Left cardiac atrium (tissue), 4 donors: ENCODE results near the gene SULT1C4. TPM values are rescaled to one million over a fixed set of nuclear protein-coding genes. Genes with fewer than 3 reads are reported as not detected.

ENCODE experiments used
- ATAC-seq, 2 donors: fragments of 200-7000 bp; cut with Tn5 transposase; one replicate each; pipeline ENCODE4 v1.9.1; 2020; ENCODE audit warnings: mild to moderate bottlenecking in 2 of 2, moderate library complexity in 2 of 2
- DNase-seq: peaks from one replicate; pipeline ENCODE4 v3.0.0-alpha.2; 2020
- intact Hi-C, 2 donors: fragments of 100-400 bp; cut with DNase I; formaldehyde crosslinking; loops; one replicate each; pipeline versions ENCODE4 v1.14.1 to v1.15.1; 2022 to 2023
- total RNA-seq, 2 donors: library from RNA; stranded (reverse); fragmentation: NEBNext Ultra II Directional; extraction: Animal tissue kit (Norgen Biotek cat#: 25700); gene quantifications; one replicate each; pipeline ENCODE4 v1.2.1, GENCODE V29; 2021
- donor health status: DM: no; HTN: yes; CAD: no.
- donor health status: DM: no; HTN: yes; CAD: no; lungs with severe emphysema.
- donor health status: DM: yes; HTN: yes; CAD: no.
- donor health status: Dilated cardiomyopathy.

The SULT1C4 gene
- total RNA-seq, 2 donors from 2014 or later, result 4.5 to 9.6 TPM

DNA sequence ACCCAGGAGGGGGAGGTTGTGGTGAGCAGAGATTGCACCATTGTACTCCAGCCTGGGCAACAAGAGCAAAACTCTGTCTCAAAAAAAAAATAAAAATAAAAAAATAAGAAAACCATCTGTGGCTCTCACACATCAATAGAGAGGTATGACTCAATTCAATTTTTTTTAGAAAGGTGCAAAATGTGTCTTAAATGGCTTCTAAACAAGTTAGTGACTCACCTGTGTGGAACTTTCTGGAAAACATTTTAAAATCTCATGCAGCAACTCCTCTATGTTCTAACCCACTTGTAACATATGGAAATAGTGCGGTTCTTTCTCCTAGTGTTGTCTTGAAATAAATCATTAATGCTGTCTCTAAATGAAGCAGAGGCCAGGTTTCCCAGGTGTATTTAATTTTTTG is 10.7 kb upstream of the SULT1C4 start:
- intact Hi-C loops, result no loop called here
- no peak for ATAC-seq
- DNase-seq, result no peak

DNA sequence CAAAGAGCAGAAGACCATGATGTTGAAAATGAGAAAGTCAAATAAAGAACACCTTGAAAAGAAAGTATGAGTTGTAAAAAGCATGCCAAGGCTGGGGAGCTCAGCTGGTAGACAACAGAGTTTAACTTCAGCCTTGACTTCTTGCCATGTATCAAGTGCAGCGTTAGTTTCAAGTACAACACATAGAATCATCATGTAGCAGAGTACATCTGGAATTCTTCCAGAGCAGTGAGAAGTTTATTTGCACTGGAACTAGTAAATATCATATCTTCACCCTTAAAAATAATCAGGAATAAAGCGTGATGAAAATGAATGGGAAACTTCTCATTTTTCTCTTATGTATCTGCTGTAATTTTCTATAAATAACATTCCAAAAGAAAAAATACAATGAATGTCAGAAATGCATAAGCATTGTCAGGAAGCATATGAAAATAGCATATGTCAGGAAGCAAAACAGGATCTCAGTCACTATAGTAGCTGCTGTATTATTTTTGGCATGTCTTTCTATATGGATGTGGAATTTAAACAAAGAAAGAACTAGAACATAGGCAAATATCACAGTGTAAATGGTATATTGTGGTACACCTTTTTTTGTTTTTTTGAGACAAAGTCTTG is 10.1 kb upstream of the SULT1C4 start:
- intact Hi-C loops, result no loop called here
- DNase-seq (no peak), ATAC-seq (no peak)

DNA sequence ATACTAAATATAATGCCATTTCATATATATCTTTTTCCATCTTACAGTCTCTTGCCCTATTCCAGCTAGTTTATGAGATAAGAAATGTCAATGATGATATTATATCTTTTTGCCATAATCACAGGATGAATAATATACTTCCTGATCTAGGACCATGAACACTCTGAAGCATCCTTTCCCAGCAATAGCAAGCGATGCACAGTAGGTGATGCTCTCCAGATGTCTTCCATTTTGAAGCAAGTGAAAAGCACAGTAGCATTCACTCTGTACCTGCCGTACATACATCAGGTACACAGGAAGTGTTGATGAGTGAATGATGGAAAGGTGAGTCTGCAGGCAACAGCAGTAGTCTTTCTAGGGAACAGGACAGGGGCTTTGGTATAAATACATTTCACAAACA is 8.6 kb upstream of the SULT1C4 start:
- intact Hi-C loops, result no loop called here

DNA sequence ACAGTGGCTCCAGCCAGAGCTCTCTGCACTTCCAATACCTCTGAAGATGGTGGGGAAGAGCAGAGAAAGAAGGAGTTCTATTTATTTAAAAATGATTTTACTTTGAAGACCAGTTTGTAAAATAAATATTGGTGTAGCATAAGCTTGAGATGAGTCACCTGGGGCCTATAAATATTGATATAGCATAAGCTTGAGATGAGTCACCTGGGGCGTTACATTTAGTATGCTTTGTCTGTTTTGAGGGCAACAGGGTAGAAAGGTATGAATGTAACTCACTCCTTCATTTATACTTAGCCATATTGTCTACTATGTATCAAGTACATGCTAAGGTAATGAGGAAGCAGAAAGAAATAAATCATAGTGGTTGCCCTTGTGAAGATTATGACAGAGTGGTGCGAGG is 7.7 kb upstream of the SULT1C4 start:
- ATAC-seq, result no peak
- intact Hi-C loops, result no loop called here
- no peak for DNase-seq

More for the DNA sequence above, 8.6 kb upstream of the SULT1C4 start:
- ATAC-seq (no peak), DNase-seq (no peak)

DNA sequence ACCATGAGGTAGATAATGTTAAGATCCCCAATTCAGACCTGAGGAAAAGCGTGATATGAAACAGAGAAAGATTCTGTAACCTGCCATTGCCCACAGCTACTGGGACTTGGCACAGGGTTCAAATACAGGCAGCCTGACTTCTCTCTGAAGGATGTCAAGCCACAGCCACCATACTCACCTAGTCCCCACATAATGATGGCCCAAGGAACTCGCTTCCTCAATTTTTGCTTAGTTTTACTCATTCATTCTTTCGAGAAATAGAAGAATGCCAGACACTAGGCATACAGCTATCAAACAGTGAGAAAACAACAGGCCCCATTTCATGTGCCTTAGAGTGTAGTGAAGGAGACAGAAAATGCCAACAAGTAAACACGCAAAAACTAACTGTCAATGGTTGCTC is 980 bp upstream of the SULT1C4 start:
- ATAC-seq (no peak), DNase-seq (no peak)
- intact Hi-C loops, result no loop called here

DNA sequence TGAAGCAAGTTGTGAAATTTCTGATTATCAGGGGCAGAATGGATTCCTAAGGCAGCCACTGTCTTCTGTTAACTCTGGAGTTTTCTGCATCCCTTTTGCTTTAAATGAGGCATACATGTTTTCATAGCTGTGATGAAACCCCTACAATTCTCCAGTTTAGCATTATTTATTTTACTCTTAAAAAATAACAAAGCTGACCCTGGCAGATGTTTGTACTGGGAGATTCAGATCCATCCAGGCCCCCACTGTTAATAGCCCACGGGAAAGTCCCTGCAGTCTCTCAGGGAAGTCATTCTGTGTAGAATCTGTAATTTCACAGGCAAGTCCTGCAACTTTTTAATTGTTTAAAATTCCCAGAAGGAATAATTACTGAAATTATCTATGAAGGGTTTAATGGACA is 353 bp upstream of the SULT1C4 start:
- DNase-seq (no peak), ATAC-seq (peak; percentile 29 to 49)
- intact Hi-C loops, result no loop called here

DNA sequence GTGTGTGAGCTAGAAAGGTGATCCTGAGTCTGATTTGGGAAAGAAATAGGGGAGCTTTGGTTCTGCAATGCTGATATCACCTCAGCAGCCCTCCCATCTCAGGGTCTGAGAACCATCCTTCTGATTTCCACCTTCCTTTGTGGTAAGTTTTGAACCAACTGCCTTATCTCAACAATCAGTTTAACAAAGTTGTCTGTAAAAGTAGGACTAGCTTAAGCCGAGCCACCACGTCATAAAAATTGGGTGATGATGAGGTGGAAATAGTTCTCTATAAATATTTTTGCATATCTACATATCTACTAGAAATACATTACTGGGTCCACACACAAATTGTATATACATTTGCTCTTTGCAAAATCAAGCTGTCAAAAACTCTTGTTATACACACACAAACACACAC is 1.1 kb downstream of the SULT1C4 start:
- intact Hi-C loops, result no loop called here
- ATAC-seq (no peak), DNase-seq (no peak)

DNA sequence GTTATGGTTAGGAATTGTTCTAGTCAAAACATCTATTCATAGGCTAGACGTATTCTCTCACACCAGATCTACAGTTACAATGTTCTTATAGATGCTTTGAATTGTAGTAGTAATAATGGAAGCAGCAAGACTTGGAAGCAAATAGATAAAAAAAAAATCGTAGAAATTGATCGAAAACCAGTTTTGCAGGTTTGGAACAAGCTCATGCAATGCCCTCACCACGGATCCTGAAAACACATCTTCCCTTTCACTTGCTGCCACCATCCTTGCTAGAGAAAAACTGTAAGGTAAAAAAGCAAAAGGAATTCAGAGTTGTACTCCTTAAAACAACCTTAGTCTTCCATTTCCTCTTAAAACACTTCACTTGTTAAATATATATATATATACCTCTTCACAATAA is 4.4 kb downstream of the SULT1C4 start:
- intact Hi-C loops, result no loop called here
- no peak for ATAC-seq
- no peak for DNase-seq

DNA sequence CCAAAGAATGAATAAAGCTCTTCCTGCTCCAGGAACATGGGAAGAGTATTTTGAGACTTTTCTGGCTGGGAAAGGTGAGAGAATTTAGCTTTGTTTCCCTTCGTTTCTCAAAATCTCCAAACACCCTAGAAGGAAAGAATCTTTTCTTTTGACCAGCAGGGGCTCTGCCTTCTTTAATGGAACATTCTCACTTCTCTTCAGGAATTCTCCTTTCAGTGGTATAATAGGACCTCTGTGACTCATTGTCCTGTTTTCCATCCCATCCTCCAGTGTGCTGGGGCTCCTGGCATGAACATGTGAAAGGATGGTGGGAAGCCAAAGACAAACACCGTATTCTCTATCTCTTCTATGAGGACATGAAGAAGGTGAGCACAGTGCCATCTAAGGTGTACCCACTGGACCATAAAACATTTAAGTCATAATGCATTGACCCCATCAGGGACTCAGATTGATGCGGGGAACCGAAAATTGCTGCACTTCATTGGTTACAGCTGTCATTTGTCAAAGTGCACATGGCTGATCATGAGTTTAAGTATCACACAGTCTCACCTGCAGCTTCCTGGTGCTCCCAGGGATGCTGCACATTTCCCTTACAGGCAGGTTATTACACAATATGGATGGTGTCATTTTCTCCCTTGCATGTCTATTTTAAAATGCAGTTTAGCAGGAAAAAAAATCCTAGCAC is 5.5 kb downstream of the SULT1C4 start:
- no peak for ATAC-seq
- no peak for DNase-seq
- intact Hi-C loops, result no loop called here

DNA sequence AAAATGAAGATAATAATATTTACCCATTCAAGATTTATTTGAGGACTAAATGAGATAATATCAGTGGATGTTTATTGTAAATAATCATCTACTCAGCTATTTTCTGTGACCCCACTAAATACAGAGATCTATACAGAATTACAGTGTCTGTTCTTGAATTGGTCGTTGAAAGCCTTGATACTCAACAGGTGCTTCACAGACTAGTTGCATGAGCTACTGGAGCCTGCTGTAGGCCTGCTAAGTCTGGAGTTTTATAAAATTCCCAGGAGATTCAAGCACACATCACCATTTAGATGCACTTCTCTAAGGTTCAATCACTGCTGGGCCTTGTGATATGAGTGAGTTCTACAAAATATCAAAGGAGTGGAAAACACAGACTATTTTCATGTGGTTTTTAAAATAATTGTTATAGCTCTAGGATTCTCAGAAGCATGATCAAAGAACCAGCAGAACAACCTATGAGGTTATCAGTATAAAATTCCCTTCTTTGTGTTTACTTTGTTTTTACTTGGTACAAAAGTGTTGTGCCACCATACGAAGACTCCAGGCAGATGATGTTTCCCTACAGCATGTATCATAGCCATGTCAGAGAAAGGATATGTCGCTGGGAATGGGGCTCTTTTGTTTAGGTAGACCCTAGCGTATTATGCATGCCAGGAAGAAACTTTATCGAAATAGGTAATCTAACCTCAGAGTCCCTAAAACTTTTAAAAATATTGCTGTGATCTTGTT is 7.1 kb downstream of the SULT1C4 start:
- intact Hi-C loops, result no loop called here
- DNase-seq (no peak), ATAC-seq (no peak)

DNA sequence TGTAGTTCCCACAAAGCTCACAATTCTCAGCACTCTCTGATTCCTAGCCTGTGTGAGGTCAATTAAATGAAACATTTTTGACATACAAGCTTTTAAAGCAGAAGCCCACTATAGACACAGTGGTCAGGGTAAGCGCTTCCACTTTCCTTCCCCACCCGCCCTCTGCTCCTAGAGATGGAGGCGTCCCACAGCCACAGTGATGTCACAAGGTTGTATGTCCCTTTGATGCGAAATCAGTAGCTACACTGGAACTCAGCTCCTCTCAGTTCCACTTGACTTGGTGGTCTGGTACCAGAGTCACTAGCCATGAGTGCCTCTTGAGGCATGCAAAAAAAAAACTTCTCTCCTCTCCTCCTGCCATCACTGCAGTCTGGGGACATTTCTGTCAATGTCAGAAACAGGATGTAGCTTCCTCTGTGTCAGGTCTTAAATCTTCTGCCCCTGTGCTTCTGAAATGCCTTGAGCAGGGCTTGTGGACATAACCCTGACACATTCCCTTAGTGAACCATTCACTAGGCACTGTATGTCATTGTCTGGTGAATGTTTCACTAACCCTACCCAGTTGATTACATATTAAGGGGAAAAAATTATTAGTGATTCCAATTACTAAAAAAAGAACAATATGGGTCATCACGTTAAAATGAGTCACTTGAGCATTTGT is 7.8 kb downstream of the SULT1C4 start:
- ATAC-seq, result no peak
- DNase-seq, result no peak
- intact Hi-C loops, result no loop called here

DNA sequence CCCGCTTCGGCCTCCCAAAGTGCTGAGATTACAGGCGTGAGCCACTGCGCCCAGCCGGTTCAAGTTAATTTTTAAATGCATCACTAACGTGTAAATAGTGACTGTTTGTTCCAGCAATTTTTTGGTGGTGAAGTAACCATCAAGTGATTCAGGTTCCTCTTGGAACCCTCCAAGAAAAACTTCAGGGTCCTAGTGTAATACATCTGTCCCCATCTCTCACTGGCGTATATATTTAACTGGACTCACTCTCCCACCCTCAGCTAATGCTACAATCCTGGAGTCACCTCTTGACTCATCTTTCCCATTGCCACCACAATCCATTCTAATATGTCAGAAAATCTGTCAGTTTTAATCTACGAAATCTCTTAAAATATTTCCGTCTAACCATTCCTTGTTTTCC is 10.3 kb downstream of the SULT1C4 start:
- DNase-seq, result no peak
- intact Hi-C loops, result no loop called here
- no peak for ATAC-seq

DNA sequence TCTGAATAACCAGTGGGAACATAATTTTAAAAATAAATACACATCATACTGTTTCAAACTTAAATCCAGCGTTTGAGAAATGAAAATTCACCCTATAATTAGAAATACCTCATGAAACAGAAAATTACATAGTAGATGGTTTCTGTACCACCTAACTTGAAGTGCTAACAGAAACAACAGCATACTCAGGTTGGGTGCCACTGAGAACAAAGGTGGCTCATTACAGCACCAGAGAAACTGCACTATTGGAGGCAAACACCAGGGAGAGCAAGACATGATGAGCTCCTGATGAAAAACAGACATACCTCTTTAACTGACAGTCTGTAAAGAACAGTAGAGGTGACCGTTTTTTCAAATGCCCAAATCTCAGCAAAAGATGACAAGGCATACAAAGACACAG is 12.6 kb downstream of the SULT1C4 start:
- DNase-seq (no peak), ATAC-seq (no peak)
- intact Hi-C loops, result no loop called here

DNA sequence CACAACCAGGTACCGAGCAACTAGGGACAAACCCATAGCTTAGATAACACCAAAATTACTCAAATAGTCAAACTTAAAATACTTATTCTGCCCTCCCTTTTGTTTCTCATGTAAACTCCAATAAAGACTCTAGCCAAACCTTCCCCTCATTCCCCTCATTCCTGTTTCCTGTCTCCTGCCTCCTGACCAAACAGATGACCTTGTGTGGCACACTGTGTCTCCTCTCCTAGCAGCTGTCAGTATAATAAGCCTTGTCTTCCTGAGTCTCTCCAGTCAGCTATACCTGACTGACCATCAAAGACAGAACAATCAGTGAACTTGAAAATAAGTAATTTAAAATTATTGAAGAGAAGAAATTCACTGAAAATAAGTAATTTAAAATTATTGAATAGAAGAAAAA is 14.3 kb downstream of the SULT1C4 start:
- DNase-seq (no peak), ATAC-seq (no peak)
- intact Hi-C loops, result no loop called here

DNA sequence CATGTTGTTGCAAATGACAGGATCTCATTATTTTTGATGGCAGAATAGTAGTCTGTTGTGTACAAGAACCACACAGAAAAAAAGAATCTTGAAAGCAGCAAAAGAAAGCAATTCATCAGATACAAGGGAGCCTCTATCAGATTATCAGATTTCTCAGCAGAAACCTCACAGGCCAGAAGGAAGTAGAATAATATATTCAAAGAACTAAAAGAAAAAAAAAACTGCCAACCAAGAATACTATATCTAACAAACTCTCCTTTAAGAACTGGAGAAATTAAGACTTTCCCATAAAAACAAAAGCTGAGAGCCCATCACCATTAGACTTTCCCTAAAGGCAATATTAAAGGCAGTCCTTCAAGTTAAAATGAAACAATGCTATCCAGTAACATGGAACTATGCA is 15.4 kb downstream of the SULT1C4 start:
- DNase-seq, result no peak
- intact Hi-C loops, result no loop called here
- no peak for ATAC-seq

DNA sequence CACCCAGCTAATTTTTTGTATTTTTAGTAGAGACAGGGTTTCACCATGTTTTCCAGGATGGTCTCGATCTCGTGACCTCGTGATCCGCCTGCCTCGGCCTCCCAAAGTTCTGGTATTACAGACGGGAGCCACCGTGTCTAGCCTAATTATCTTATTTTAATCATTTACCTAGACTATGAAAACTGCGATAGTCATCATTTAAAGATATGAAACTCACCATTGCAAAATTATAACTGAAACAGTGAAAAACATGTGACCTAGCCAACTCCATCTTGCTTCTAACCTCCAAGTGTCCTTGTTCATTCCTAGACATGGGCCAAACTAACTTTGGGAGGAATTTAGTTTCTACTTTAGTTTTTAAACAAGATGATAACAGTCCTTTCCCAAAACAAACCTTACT is 17.4 kb downstream of the SULT1C4 start:
- ATAC-seq (no peak), DNase-seq (no peak)
- intact Hi-C loops, result no loop called here

DNA sequence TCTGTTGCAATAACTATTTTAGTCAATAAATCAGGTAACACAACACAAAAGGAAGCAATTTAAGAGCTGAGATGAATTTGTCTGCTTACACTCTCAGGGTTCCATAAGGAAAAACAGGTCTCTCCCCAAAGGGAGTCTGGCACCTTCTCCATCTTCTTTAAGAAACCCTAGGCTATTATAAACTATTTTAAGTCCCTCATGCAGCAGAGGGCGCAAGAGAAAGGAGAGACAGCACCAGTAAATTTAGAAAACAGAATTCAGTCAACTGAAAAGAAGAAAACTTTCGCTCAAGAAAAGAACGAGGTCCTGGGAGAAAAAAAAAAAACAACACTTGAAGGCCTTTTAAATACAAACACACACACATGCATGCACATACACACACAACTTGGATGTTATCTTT is 19.1 kb downstream of the SULT1C4 start:
- ATAC-seq (no peak), DNase-seq (no peak)
- intact Hi-C loops, result no loop called here

DNA sequence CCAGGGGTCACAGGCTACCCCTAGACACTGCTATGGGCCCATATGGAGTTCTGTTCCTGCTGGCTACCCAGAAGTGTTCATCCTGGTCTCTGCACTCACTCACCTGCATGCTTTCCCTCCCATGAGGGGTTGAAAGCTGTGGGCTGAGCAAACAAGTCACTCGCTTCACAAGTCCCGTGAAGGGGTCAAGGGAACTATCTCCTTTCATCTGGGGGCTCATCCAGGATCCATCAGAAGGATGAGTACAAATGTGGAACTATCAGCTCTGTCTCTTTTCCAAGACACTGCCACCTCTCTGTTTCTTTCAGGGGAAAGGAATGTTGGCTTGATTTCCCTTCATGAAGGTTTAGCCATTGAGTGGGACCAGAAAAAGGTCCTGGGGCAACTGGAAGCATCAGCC is 21.7 kb downstream of the SULT1C4 start:
- ATAC-seq (no peak), DNase-seq (no peak)
- intact Hi-C loops, result no loop called here

DNA sequence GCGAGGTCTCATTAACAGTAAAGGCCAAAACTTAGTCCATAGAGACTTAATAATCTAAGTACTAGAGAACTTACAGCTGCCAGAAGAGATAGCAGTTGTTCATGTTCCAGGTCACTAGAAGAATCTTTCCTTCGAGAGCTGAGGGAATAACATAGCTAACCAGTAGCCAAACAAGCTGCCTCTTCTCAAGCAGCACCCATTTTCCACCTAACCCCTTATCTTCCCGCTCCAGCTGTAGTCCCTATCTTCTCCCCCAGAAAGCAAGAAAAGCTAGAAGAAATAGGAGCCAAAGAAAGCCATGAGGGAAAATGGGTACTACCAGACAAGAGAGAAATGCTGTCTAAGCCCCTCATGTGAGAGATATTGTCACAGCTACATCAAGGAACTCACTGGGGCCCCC is 24.0 kb downstream of the SULT1C4 start:
- ATAC-seq, result no peak
- intact Hi-C loops, result no loop called here

DNA sequence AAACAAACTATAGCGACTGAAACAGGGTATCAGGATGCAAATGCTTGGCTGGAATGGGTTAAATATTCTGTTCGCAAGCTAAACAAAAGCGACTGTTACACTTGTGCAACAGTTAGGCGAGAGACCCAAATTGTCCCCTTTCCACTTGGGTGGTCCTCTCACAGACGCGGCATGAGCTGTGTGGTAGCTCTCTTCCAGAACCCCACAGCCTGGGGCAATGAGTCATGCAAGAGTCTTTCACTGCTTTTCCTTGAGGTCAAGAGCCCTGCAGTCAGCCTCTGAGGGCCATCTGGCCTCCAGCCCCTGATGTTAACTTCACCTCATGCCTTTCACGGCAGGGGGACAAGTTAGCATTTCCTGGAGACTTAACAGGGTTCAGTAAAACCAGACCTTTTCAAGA is 25.7 kb downstream of the SULT1C4 start:
- intact Hi-C loops, result no loop called here

More for the DNA sequence above, 24.0 kb downstream of the SULT1C4 start:
- no peak for DNase-seq

More for the DNA sequence above, 25.7 kb downstream of the SULT1C4 start:
- ATAC-seq (no peak), DNase-seq (no peak)
